ENCODE data around the gene TNPO3. TPM values are rescaled to one million over a fixed set of nuclear protein-coding genes. Genes with fewer than 3 reads are reported as not detected.

The TNPO3 gene
- total RNA-seq, 3 donors from 2014 or later (not counting 1 experiment from before 2014, with no cell fraction given): 33.9 to 41.1 (median 37.9) TPM

DNA sequence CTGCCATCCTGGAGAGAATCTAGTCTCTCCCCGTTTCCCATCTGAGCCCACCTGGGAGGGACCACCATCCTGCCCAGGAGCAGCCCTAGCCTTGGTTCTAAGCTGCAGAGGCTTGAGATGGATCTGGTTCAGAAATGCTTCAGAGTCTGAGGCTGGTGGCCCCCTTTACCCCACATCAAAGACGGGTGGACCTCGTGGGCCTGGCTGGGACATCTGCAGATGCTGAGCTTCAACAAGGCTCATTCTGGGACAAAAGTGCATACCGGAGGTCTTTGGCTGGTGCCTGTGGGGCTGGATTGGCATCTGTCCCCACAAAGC lies 122.1 kb downstream of the TNPO3 start:
- intact Hi-C loops (cut with micrococcal nuclease): no loop called here
- Histone ChIP-seq H3K4me3 (ENCODE audit: low read length) (no peak overlapping the region), H3K9me3 (ENCODE audit: control insufficient read depth, insufficient read depth, low read length) (no peaks in the 10 kb centered on the region), H3K27ac (ENCODE audit: low read length) (no peak overlapping the region), H3K4me1 (ENCODE audit: control insufficient read depth, insufficient read depth, low read length) (peaks cover 30% of the 10 kb centered on the region), H3K27me3 (ENCODE audit: control insufficient read depth, insufficient read depth, low read length) (no peaks in the 10 kb centered on the region), H3K36me3 (ENCODE audit: control insufficient read depth, insufficient read depth, low read length) (no peaks in the 10 kb centered on the region)
- H3K4me1 Mint-ChIP-seq: peaks cover 19% of the 10 kb centered on the region in 2 donors
- no peak for DNase-seq
- no peaks in the 10 kb centered on the region for H3K9me3 Mint-ChIP-seq
- TF ChIP-seq, protein P1, sequence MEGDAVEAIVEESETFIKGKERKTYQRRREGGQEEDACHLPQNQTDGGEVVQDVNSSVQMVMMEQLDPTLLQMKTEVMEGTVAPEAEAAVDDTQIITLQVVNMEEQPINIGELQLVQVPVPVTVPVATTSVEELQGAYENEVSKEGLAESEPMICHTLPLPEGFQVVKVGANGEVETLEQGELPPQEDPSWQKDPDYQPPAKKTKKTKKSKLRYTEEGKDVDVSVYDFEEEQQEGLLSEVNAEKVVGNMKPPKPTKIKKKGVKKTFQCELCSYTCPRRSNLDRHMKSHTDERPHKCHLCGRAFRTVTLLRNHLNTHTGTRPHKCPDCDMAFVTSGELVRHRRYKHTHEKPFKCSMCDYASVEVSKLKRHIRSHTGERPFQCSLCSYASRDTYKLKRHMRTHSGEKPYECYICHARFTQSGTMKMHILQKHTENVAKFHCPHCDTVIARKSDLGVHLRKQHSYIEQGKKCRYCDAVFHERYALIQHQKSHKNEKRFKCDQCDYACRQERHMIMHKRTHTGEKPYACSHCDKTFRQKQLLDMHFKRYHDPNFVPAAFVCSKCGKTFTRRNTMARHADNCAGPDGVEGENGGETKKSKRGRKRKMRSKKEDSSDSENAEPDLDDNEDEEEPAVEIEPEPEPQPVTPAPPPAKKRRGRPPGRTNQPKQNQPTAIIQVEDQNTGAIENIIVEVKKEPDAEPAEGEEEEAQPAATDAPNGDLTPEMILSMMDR (IDR thresholded peaks at IDR 0.05): no peak
- ATAC-seq: no peak
- peak overlapping the region; percentile 8 to 75 for H3K27ac Mint-ChIP-seq
- peak overlapping the region; percentile 75 for H3K4me3 Mint-ChIP-seq
- 33% methylated on average over 4 of the region's 4 CpGs for WGBS (ENCODE audit: insufficient coverage)
- H3K36me3 Mint-ChIP-seq: no peaks in the 10 kb centered on the region
- peaks cover 0 to 11% of the 10 kb centered on the region in 2 donors for H3K27me3 Mint-ChIP-seq (ENCODE audit: low read depth in 2 of 2)

DNA sequence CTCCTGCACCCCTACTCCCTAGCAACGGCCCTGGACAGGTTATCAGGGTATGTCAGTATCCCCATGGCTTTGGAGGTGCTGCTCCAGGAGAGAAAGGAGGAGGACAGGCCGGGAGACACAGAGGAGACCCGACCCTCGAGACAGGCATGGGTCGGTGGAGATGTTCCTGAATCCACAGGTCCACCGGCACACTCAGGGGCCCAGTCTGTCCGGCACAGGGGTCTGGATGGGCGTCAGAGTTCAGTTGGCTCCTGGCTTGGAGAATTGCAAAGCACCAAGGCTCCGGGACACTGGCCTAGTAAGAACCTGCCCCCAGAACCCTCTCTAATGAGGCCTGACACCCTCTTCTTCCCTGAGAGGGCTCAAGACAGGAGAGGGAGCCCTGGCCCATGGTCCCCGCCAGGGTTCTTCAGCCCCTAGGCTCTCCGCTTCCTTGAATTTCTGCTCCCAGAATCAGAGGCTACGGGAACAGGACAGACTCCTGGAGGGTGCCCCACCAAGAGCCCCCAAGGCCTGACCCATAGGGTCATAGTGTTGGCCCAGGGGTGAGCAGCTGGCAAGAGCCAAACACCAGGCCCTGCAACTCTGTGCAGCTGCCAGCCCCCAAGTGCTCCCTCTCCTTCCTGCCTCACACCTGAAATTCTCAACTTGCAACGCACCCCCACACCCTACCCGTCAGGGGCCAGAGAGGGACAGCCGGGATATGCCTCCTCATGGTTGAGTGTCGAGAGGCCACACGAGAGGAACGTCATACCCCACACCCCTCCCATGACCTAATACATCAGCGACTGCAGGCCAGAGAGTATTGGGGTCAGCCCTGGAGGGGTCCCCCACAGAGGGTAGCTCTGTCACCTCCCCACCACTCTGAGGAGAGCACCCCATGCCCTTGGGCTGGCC lies 122.7 kb downstream of the TNPO3 start:
- no peaks in the 10 kb centered on the region for H3K27me3 ChIP-seq (ENCODE audit: control insufficient read depth, insufficient read depth, low read length)
- no peak overlapping the region for H3K4me3 ChIP-seq (ENCODE audit: low read length)
- intact Hi-C loops (cut with micrococcal nuclease): no loop called here
- H3K36me3 ChIP-seq (ENCODE audit: control insufficient read depth, insufficient read depth, low read length): no peaks in the 10 kb centered on the region
- DNase-seq: no peak
- Mint-ChIP-seq H3K27ac (no peak overlapping the region), H3K9me3 (no peaks in the 10 kb centered on the region), H3K36me3 (no peaks in the 10 kb centered on the region), H3K4me3 (peak overlapping the region; percentile 17), H3K4me1 (peaks cover 16 to 17% of the 10 kb centered on the region in 2 donors), H3K27me3 (ENCODE audit: low read depth in 2 of 2) (peaks cover 0 to 10% of the 10 kb centered on the region in 2 donors)
- no peak for ATAC-seq
- H3K9me3 ChIP-seq (ENCODE audit: control insufficient read depth, insufficient read depth, low read length): no peaks in the 10 kb centered on the region
- H3K4me1 ChIP-seq (ENCODE audit: control insufficient read depth, insufficient read depth, low read length): peaks cover 25% of the 10 kb centered on the region
- TF ChIP-seq, protein P1 (IDR thresholded peaks at IDR 0.05): no peak
- no peak overlapping the region for H3K27ac ChIP-seq (ENCODE audit: low read length)
- 93% methylated on average over 19 of the region's 19 CpGs for WGBS (ENCODE audit: insufficient coverage)

DNA sequence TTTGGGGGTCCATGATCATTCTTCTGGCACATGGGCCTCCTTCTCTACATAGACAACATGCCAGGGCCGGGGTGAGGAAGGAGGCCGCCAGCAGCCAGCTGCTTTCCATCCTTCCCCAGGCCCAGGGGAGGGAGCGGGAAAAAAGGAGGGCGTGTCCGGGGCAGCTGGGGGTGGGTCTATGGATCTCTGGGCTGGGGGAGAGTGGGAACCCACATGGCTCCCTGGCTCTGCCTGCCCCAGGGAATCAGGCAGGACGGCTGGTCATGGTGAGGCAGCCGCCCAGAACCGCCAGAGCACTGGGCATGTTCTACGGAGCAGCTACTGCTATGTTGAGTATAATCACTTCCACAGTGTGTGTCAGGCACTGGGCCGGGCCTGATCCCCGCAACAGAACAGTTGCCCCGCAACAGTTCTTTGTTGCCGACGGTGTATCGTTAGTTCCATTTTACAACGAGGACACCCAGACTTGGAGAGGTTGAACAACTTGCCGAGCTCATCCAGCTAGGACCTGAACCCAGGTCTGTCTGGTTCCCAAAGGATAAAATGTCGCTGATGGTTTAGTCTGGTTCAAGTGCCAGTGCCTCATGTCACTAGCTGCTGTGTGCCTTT lies 123.6 kb downstream of the TNPO3 start:
- Mint-ChIP-seq H3K27ac (no peak overlapping the region), H3K27me3 (ENCODE audit: low read depth in 2 of 2) (peaks cover 0 to 5% of the 10 kb centered on the region in 2 donors), H3K4me1 (peaks cover 11 to 12% of the 10 kb centered on the region in 2 donors), H3K36me3 (no peaks in the 10 kb centered on the region), H3K4me3 (no peak overlapping the region), H3K9me3 (no peaks in the 10 kb centered on the region)
- DNase-seq (no peak), ATAC-seq (no peak)
- 96% methylated on average over 18 of the region's 18 CpGs for WGBS (ENCODE audit: insufficient coverage)
- intact Hi-C loops (cut with micrococcal nuclease): no loop called here
- Histone ChIP-seq H3K4me3 (ENCODE audit: low read length) (no peak overlapping the region), H3K27me3 (ENCODE audit: control insufficient read depth, insufficient read depth, low read length) (no peaks in the 10 kb centered on the region), H3K4me1 (ENCODE audit: control insufficient read depth, insufficient read depth, low read length) (peaks cover 24% of the 10 kb centered on the region), H3K27ac (ENCODE audit: low read length) (no peak overlapping the region), H3K36me3 (ENCODE audit: control insufficient read depth, insufficient read depth, low read length) (no peaks in the 10 kb centered on the region), H3K9me3 (ENCODE audit: control insufficient read depth, insufficient read depth, low read length) (no peaks in the 10 kb centered on the region)
- TF ChIP-seq, protein P1 (IDR thresholded peaks at IDR 0.05): no peak

Measured in natural killer cell (primary cell).